ACC112 (cell line): Measurements from ENCODE around the gene ZNF791.

Experiments used
- H2AFZ ChIP-seq: fragments of 200-600 bp; sonication (generic); one replicate; pipeline ENCODE4 v1.6.0; 2017; ENCODE audit warnings: antibody characterized with exemption, low read length; ENCODE audit not compliant: unreplicated experiment
- H3K27ac ChIP-seq: fragments of 200-600 bp; sonication (generic); 2 replicates; pipeline ENCODE4 v1.5.1; 2014; ENCODE audit warnings: low read depth, mild to moderate bottlenecking, antibody characterized with exemption, low read length, moderate library complexity
- H3K27me3 ChIP-seq: fragments of 200-600 bp; sonication (generic); 2 replicates; pipeline ENCODE4 v1.6.1; 2014; ENCODE audit warnings: mild to moderate bottlenecking, antibody characterized with exemption, low read length, moderate library complexity, mixed read lengths; ENCODE audit not compliant: insufficient read depth
- H3K36me3 ChIP-seq: fragments of 200-600 bp; sonication (generic); 2 replicates; pipeline ENCODE4 v1.6.1; 2016; ENCODE audit warnings: mild to moderate bottlenecking, antibody characterized with exemption, low read length, moderate library complexity, mixed read lengths; ENCODE audit not compliant: insufficient read depth
- H3K4me1 ChIP-seq: fragments of 200-600 bp; sonication (generic); one replicate; pipeline ENCODE4 v1.6.1; 2016; ENCODE audit warnings: low read length, mixed read lengths; ENCODE audit not compliant: insufficient read depth, unreplicated experiment, control insufficient read depth
- H3K4me3 ChIP-seq: fragments of 200-600 bp; sonication (generic); 2 replicates; pipeline ENCODE4 v1.5.1; 2014; ENCODE audit warnings: mild to moderate bottlenecking, low read depth, low read length
- H3K79me2 ChIP-seq: fragments of 200-600 bp; sonication (generic); one replicate; pipeline ENCODE4 v1.6.0; 2016; ENCODE audit warnings: low read length; ENCODE audit not compliant: control insufficient read depth, unreplicated experiment, insufficient read depth

ZNF791 gene

GRCh38 chr19:12649941-12650340, 39.2 kb downstream of the ZNF791 start:
- H3K4me3 ChIP-seq: no peak overlapping the region
- H3K27me3 ChIP-seq: no peaks in the 10 kb centered on the region
- no peaks in the 10 kb centered on the region for H3K79me2 ChIP-seq
- H2AFZ ChIP-seq: no peak overlapping the region
- no peaks in the 10 kb centered on the region for H3K36me3 ChIP-seq
- H3K4me1 ChIP-seq: no peaks in the 10 kb centered on the region
- no peak overlapping the region for H3K27ac ChIP-seq

GRCh38 chr19:12652219-12652618, 41.5 kb downstream of the ZNF791 start:
- Histone ChIP-seq H2AFZ (no peak overlapping the region), H3K27me3 (no peaks in the 10 kb centered on the region), H3K27ac (no peak overlapping the region), H3K79me2 (no peaks in the 10 kb centered on the region), H3K4me1 (no peaks in the 10 kb centered on the region), H3K36me3 (peaks cover under 1% of the 10 kb centered on the region; the same call in 1 of the 2 replicates), H3K4me3 (no peak overlapping the region)

GRCh38 chr19:12655546-12655945, 44.8 kb downstream of the ZNF791 start:
- H3K36me3 ChIP-seq: peaks cover 2% of the 10 kb centered on the region; the same call in 1 of the 2 replicates

GRCh38 chr19:12656899-12657571, 46.3 kb downstream of the ZNF791 start:
- Histone ChIP-seq H3K27me3 (no peaks in the 10 kb centered on the region), H3K4me3 (no peak overlapping the region), H3K79me2 (no peaks in the 10 kb centered on the region), H3K4me1 (no peaks in the 10 kb centered on the region), H3K36me3 (peaks cover 2% of the 10 kb centered on the region; the same call in 1 of the 2 replicates), H2AFZ (no peak overlapping the region), H3K27ac (no peak overlapping the region)

More at GRCh38 chr19:12655546-12655945, 44.8 kb downstream of the ZNF791 start:
- Histone ChIP-seq H3K4me3 (no peak overlapping the region), H3K27me3 (no peaks in the 10 kb centered on the region), H3K4me1 (no peaks in the 10 kb centered on the region), H2AFZ (no peak overlapping the region), H3K79me2 (no peaks in the 10 kb centered on the region), H3K27ac (no peak overlapping the region)

- Histone ChIP-seq H3K4me1 (no peaks in the 10 kb centered on the region), H3K79me2 (no peaks in the 10 kb centered on the region), H2AFZ (no peak overlapping the region), H3K4me3 (no peak overlapping the region), H3K36me3 (peaks cover 2% of the 10 kb centered on the region; the same call in 1 of the 2 replicates), H3K27me3 (no peaks in the 10 kb centered on the region), H3K27ac (no peak overlapping the region)
These were observed 47.2 kb downstream of the ZNF791 start for GRCh38 chr19:12657966-12658365.

GRCh38 chr19:12660980-12661379, 50.3 kb downstream of the ZNF791 start:
- peaks cover 2% of the 10 kb centered on the region; the same call in 1 of the 2 replicates for H3K36me3 ChIP-seq
- H3K4me1 ChIP-seq: peaks cover 4% of the 10 kb centered on the region
- H3K79me2 ChIP-seq: no peaks in the 10 kb centered on the region

GRCh38 chr19:12664406-12665280, 53.9 kb downstream of the ZNF791 start:
- Histone ChIP-seq H3K79me2 (peaks cover 14% of the 10 kb centered on the region), H2AFZ (no peak overlapping the region), H3K27ac (no peak overlapping the region), H3K27me3 (no peaks in the 10 kb centered on the region), H3K4me3 (no peak overlapping the region), H3K36me3 (no peaks in the 10 kb centered on the region), H3K4me1 (peaks cover 17% of the 10 kb centered on the region)

More at GRCh38 chr19:12660980-12661379, 50.3 kb downstream of the ZNF791 start:
- Histone ChIP-seq H2AFZ (no peak overlapping the region), H3K4me3 (no peak overlapping the region), H3K27me3 (no peaks in the 10 kb centered on the region), H3K27ac (no peak overlapping the region)

GRCh38 chr19:12665281-12665573, 54.5 kb downstream of the ZNF791 start:
- Histone ChIP-seq H3K4me1 (peaks cover 18% of the 10 kb centered on the region), H3K27me3 (no peaks in the 10 kb centered on the region), H2AFZ (no peak overlapping the region), H3K79me2 (peaks cover 19% of the 10 kb centered on the region), H3K4me3 (no peak overlapping the region), H3K36me3 (no peaks in the 10 kb centered on the region), H3K27ac (no peak overlapping the region)

- Histone ChIP-seq H3K4me3 (peak overlapping the region; percentile 97), H3K79me2 (peaks cover 22% of the 10 kb centered on the region), H3K4me1 (peaks cover 22% of the 10 kb centered on the region), H3K27ac (no peak overlapping the region), H3K27me3 (no peaks in the 10 kb centered on the region), H2AFZ (no peak overlapping the region), H3K36me3 (no peaks in the 10 kb centered on the region)
These were observed 55.0 kb downstream of the ZNF791 start for GRCh38 chr19:12665671-12666264.

GRCh38 chr19:12666265-12667048, 55.7 kb downstream of the ZNF791 start, which contains the start of the genes MAN2B1 and WDR83:
TSS of gene MAN2B1 (minus strand) at chr19:12666742. CDS start at chr19:12666701, 41 bp downstream.
TSS of gene WDR83 (plus strand) at chr19:12666807. CDS start at chr19:12669791, 2,984 bp downstream.
- H3K4me1 ChIP-seq: peaks cover 22% of the 10 kb centered on the region
- no peaks in the 10 kb centered on the region for H3K36me3 ChIP-seq
- peak within 1 kb of the TSS; percentile 97 for H2AFZ ChIP-seq
- no peaks in the 10 kb centered on the region for H3K27me3 ChIP-seq
- peak within 1 kb of the TSS; percentile 19; the same call in 1 of the 2 replicates for H3K27ac ChIP-seq
- peaks cover 22% of the 10 kb centered on the region for H3K79me2 ChIP-seq
- peak within 1 kb of the TSS; percentile 97 for H3K4me3 ChIP-seq
